SK-N-SH (cell line): ENCODE data around the gene ZNF154. TPM values are rescaled to one million over a fixed set of nuclear protein-coding genes. Genes with fewer than 3 reads are reported as not detected.

Source experiments
- CTCF ChIA-PET: fragments of 300-600, 350-600 bp; formaldehyde crosslinking; extraction: SDS; loops from one replicate; lab custom pipeline; 2021; lab: Yijun Ruan, JAX
- POLR2A ChIA-PET: fragments of 350-600 bp; sonication (Branson Sonifier 250); formaldehyde crosslinking; extraction: SDS; loops from one replicate; lab custom pipeline; 2020; ENCODE audit warnings: antibody characterized with exemption, inconsistent platforms; lab: Yijun Ruan, JAX
- DNase-seq: peaks from one replicate; pipeline ENCODE4 v3.0.0; 2012
- H2AFZ ChIP-seq: fragments of 200-600 bp; sonication (generic); 2 replicates; pipeline ENCODE4 v1.8.1; 2016; ENCODE audit warnings: antibody characterized with exemption, mild to moderate bottlenecking, low read depth
- H3F3A ChIP-seq: fragments of 200-600 bp; sonication (generic); replicated peaks from 2 replicates; pipeline ENCODE3; 2016; ENCODE audit warnings: antibody characterized with exemption, mild to moderate bottlenecking; ENCODE audit not compliant: insufficient read depth
- H3K27ac ChIP-seq, 2 experiments: fragments of 200-500 bp in 1 of 2; fragments of 200-600 bp in 1 of 2; sonication (Bioruptor generic) in 1 of 2; sonication (generic), shearing (Covaris generic) in 1 of 2; 2 replicates each; pipeline versions ENCODE4 v1.5.1 to v1.6.1; 2014 to 2016; ENCODE audit warnings: low read depth in 2 of 2, inconsistent platforms in 1 of 2, low read length in 1 of 2, mild to moderate bottlenecking in 1 of 2, mixed read lengths in 1 of 2
- H3K27me3 ChIP-seq: fragments of 200-600 bp; sonication (generic), shearing (Covaris generic); 2 replicates; pipeline ENCODE4 v1.6.1; 2016; ENCODE audit warnings: mixed run types; ENCODE audit not compliant: insufficient read depth
- H3K36me3 ChIP-seq, 2 experiments: fragments of 200-500 bp in 1 of 2; fragments of 200-600 bp in 1 of 2; sonication (Bioruptor generic) in 1 of 2; sonication (generic) in 1 of 2; replicated peaks in 1 of 2; 2 replicates each; pipeline versions ENCODE3 to v1.5.1; 2014 to 2016; ENCODE audit warnings: low read length in 1 of 2, mild to moderate bottlenecking in 1 of 2; ENCODE audit not compliant: insufficient read depth in 2 of 2, control insufficient read depth in 1 of 2
- H3K4me1 ChIP-seq, 2 experiments: fragments of 200-500 bp in 1 of 2; fragments of 200-600 bp in 1 of 2; sonication (Bioruptor generic) in 1 of 2; sonication (generic), shearing (Covaris generic) in 1 of 2; 2 replicates each; pipeline versions ENCODE4 v1.5.1 to v1.6.1; 2014 to 2016; ENCODE audit warnings: low read depth in 1 of 2, low read length in 1 of 2, mixed run types in 1 of 2; ENCODE audit not compliant: insufficient read depth in 2 of 2, control insufficient read depth in 1 of 2
- H3K4me2 ChIP-seq: fragments of 200-600 bp; sonication (generic), shearing (Covaris generic); 2 replicates; pipeline ENCODE4 v1.6.1; 2017; ENCODE audit warnings: mixed run types
- H3K4me3 ChIP-seq, 2 experiments: fragments of 200-500 bp in 1 of 2; fragments of 200-600 bp in 1 of 2; sonication (Bioruptor generic) in 1 of 2; sonication (generic), shearing (Covaris generic) in 1 of 2; 2 replicates each; pipeline versions ENCODE4 v1.5.1 to v1.8.1; 2014 to 2016; ENCODE audit warnings: low read depth in 2 of 2, inconsistent platforms in 1 of 2, low read length in 1 of 2, mild to moderate bottlenecking in 1 of 2, mixed read lengths in 1 of 2, moderate library complexity in 1 of 2
- H3K79me2 ChIP-seq: fragments of 200-600 bp; sonication (generic); 2 replicates; pipeline ENCODE4 v1.8.1; 2017; ENCODE audit warnings: mild to moderate bottlenecking; ENCODE audit not compliant: insufficient read depth
- H3K9ac ChIP-seq: fragments of 200-600 bp; sonication (generic); 2 replicates; pipeline ENCODE4 v1.6.1; 2017; ENCODE audit warnings: mixed run types
- H3K9me2 ChIP-seq: fragments of 200-600 bp; sonication (generic); 2 replicates; pipeline ENCODE4 v1.6.1; 2017; ENCODE audit warnings: mixed run types
- H3K9me3 ChIP-seq: fragments of 200-600 bp; sonication (generic); 2 replicates; pipeline ENCODE4 v1.6.1; 2017; ENCODE audit warnings: mixed run types, mild to moderate bottlenecking, moderate library complexity
- H4K20me1 ChIP-seq: fragments of 200-600 bp; sonication (generic); 2 replicates; pipeline ENCODE4 v1.6.1; 2017; ENCODE audit warnings: mild to moderate bottlenecking, mixed run types; ENCODE audit not compliant: insufficient read depth
- GABPA ChIP-seq: IDR thresholded peaks from 2 replicates; pipeline ENCODE4 v1.4.0; 2012; ENCODE audit warnings: low read depth, mild to moderate bottlenecking
- POLR2AphosphoS5 ChIP-seq: IDR thresholded peaks from 2 replicates; pipeline ENCODE4 v1.6.1; 2012; ENCODE audit warnings: low read depth, low read length
- RCOR1 ChIP-seq: fragments of 150-350 bp; IDR thresholded peaks from 2 replicates; pipeline ENCODE4 v1.6.1; 2017; ENCODE audit warnings: antibody characterized with exemption, low read length
- WGBS: methylation state at CpG from one replicate; pipeline ENCODE4 v1.1.6; 2017; ENCODE audit warnings: low lambda C conversion rate; 5-methylcytosine and 5-hydroxymethylcytosine counted together
- polyA plus RNA-seq, 3 experiments: library from polyadenylated mRNA; depleted of rRNA; stranded (reverse); fragments of >200 nt; gene quantifications; 2 replicates each; pipeline ENCODE4 v1.2.3, GENCODE V29; 2012
- TF ChIP-seq, protein P1 (sequence below): IDR thresholded peaks from 2 replicates; pipeline ENCODE4; 2012
- TF ChIP-seq, protein P2 (sequence below): fragments of 150-350 bp; IDR thresholded peaks from 2 replicates; pipeline ENCODE4 v1.6.1; 2017; ENCODE audit warnings: antibody characterized with exemption, low read length, low read depth, borderline replicate concordance

The ZNF154 gene
- polyA plus RNA-seq (2012; rRNA removed): not detected in 2 replicates
- polyA plus RNA-seq (2012; cell fraction: cytosol; rRNA removed): not detected in 2 replicates
- 0.04 TPM in 1 of 2 replicates, not detected in the other for polyA plus RNA-seq (2012; cell fraction: nucleus; rRNA removed)

DNA sequence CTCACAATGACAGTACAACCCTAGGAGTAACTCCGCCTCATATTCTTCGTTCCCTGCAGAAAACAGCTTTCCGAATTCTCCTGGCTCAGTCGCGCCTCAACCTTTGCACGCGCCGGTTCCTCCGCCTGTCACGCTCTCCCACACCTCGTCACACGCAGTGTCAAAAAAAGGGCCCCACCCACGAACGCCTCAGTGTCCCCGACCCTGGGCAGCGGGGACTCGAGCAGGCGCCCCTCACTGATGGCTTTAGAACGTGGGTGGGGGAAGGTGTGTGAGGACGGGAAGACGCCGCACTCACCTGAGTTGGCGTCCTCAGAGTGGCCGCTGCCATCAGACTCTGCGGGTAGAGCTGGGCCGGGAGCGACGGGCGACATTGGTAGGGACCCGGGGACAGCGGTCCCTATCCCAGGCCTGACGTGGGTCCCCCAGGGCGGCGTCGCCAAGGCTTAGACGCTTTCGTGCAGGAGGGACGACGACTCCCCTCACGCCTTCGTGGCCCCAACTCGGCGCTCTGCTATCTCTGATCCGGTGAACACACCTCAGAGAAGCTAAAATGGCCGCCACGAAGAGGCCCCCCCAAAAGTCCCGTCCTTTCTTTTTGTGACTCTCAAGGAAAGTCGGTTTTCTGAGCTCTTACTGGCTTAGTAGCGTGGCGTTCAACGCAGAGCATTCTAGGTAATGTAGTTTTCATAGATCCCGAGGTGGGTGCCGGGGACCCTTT lies at the start of gene ZNF154:
TSS of gene ZNF154 (minus strand) at position 564 of the 721 bp plus-strand sequence. CDS start at position 331, 233 bp downstream.
- TF ChIP-seq POLR2AphosphoS5 (no peak), GABPA (no peak), RCOR1 (no peak)
- TF ChIP-seq, protein P1, sequence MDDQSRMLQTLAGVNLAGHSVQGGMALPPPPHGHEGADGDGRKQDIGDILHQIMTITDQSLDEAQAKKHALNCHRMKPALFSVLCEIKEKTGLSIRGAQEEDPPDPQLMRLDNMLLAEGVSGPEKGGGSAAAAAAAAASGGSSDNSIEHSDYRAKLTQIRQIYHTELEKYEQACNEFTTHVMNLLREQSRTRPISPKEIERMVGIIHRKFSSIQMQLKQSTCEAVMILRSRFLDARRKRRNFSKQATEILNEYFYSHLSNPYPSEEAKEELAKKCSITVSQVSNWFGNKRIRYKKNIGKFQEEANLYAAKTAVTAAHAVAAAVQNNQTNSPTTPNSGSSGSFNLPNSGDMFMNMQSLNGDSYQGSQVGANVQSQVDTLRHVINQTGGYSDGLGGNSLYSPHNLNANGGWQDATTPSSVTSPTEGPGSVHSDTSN: no peak
- TF ChIP-seq, protein P2, sequence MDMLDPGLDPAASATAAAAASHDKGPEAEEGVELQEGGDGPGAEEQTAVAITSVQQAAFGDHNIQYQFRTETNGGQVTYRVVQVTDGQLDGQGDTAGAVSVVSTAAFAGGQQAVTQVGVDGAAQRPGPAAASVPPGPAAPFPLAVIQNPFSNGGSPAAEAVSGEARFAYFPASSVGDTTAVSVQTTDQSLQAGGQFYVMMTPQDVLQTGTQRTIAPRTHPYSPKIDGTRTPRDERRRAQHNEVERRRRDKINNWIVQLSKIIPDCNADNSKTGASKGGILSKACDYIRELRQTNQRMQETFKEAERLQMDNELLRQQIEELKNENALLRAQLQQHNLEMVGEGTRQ: no peak
- TF ChIP-seq, all 33 proteins: peak for 0
- H3K4me1 ChIP-seq: no peaks in the 10 kb centered on the region
- no peak within 1 kb of the TSS for H3K9ac ChIP-seq
- no peak within 1 kb of the TSS for H3K27ac ChIP-seq
- CTCF ChIA-PET: interaction anchor here (0.7 kb wide), 1 partner anchor 844 kb away, joined by 3 read pairs; no protein-coding TSS in a partner anchor
- H3F3A ChIP-seq: no peaks in the 10 kb centered on the region
- 82% methylated on average over 42 of the region's 53 CpGs for WGBS
- H3K36me3 ChIP-seq: peaks cover 0 to 8% of the 10 kb centered on the region in 2 experiments
- no peak within 1 kb of the TSS for H2AFZ ChIP-seq
- H3K79me2 ChIP-seq: no peaks in the 10 kb centered on the region
- POLR2A ChIA-PET: no interaction called here
- H3K4me3 ChIP-seq: no peak within 1 kb of the TSS
- H3K9me2 ChIP-seq: no peaks in the 10 kb centered on the region
- no peaks in the 10 kb centered on the region for H3K27me3 ChIP-seq
- no peaks in the 10 kb centered on the region for H4K20me1 ChIP-seq
- no peak within 1 kb of the TSS for H3K4me2 ChIP-seq
- H3K9me3 ChIP-seq: no peaks in the 10 kb centered on the region
- no peak for DNase-seq

DNA sequence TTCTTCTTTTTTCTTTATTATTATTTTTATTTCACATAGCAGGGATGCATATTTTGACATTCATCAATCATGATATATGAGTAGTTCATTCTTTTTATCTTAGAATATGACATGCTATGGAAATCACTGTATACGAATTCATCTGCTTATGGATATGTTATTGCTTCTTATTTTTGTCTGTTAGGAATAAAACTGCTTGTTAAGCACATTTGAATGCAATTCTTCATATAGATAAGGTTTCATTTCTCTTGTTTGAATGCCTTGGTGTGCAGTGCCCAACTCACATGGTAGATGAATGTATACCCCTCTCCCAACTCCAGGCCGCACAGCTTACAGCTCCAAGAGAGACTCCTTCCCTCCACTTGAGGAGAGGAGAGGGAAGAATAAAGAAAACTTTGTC lies 48.9 kb upstream of the ZNF154 start:
- 89% methylated on average over 2 of the region's 2 CpGs for WGBS
- TF ChIP-seq, protein P2: no peak
- ChIA-PET CTCF (no interaction called here), POLR2A (no interaction called here)
- Histone ChIP-seq H3K9ac (no peak overlapping the region), H3K27me3 (no peaks in the 10 kb centered on the region), H3K9me3 (0 out of 2 replicates have a peak, but pooled peaks cover 4% of the 10 kb centered on the region), H3K9me2 (no peaks in the 10 kb centered on the region), H3K4me3 (no peak overlapping the region), H3K4me1 (no peaks in the 10 kb centered on the region), H3F3A (no peaks in the 10 kb centered on the region), H2AFZ (no peak overlapping the region), H3K4me2 (no peak overlapping the region), H4K20me1 (no peaks in the 10 kb centered on the region), H3K79me2 (0 out of 2 replicates have a peak, but pooled peaks cover 3% of the 10 kb centered on the region), H3K27ac (no peak overlapping the region), H3K36me3 (peaks cover 64 to 65% of the 10 kb centered on the region in 2 experiments)
- no peak for DNase-seq
